Measurements from ENCODE around the gene PCDH19.

DNA sequence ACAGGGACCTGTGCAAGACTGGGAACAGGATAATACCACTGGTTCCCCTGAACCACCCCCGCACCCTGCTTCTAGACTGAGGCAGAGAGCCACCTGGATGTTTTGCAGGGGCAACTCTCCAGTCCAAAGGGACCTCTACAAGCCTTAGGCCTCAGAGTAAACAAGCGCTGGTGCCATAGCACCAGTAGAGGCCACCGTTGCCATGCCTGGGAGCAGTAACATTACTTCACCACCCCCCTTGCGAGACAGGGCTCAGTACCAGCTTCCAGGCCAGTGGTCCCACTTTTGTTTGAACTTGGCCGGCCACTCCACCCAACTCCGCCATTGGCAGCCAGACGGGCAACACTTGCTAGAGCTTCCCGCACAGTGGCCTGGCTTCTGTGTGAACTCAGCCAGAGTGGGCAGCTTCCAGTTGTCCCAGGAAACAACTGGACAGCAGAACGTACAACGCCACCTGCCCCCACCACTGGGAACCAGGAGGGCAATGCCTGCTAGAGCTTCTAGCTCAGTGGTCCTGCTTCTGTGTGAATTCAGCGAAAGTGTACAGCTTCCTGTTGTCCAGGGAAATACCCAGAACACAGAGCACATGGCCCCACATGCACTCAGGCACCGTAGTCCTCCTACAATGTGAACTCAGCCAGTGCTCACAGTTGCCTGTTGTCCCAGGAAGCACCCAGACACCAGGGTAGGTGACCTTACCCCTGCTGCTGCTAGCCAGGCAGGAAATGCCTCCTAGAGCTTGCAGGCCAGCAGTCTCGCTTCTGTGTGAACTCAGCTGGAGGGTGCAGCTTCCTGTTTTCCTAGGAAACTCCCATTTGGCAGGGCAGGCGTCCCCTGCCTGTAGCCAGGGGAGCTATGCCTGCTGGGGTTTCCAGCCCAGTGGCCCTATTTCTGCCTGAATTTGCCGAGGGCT, 39.9 kb upstream of the PCDH19 start:
- TF ChIP-seq ATF7 (IDR thresholded peaks at IDR 0.05) (no peak), ATF7 (CRISPR knock-in tag; IDR thresholded peaks at IDR 0.05) (no peak), ZBTB21 (CRISPR knock-in tag; IDR thresholded peaks at IDR 0.05) (no peak), GABPA (IDR thresholded peaks at IDR 0.05; ENCODE audit: low read depth, low read length) (no peak), GABPA (CRISPR knock-in tag; IDR thresholded peaks at IDR 0.05; ENCODE audit: low read depth) (peak; percentile 67), NFE2 (CRISPR knock-in tag; IDR thresholded peaks at IDR 0.05) (no peak), KDM4B (CRISPR knock-in tag; IDR thresholded peaks at IDR 0.05) (no peak), CCDC6 (CRISPR knock-in tag; IDR thresholded peaks at IDR 0.05) (no peak), HMGA1 (CRISPR knock-in tag; conservative IDR thresholded peaks at IDR 0.05) (no peak), MYC (CRISPR knock-in tag; IDR thresholded peaks at IDR 0.05; ENCODE audit: borderline replicate concordance) (no peak)
- TF ChIP-seq, protein P1, sequence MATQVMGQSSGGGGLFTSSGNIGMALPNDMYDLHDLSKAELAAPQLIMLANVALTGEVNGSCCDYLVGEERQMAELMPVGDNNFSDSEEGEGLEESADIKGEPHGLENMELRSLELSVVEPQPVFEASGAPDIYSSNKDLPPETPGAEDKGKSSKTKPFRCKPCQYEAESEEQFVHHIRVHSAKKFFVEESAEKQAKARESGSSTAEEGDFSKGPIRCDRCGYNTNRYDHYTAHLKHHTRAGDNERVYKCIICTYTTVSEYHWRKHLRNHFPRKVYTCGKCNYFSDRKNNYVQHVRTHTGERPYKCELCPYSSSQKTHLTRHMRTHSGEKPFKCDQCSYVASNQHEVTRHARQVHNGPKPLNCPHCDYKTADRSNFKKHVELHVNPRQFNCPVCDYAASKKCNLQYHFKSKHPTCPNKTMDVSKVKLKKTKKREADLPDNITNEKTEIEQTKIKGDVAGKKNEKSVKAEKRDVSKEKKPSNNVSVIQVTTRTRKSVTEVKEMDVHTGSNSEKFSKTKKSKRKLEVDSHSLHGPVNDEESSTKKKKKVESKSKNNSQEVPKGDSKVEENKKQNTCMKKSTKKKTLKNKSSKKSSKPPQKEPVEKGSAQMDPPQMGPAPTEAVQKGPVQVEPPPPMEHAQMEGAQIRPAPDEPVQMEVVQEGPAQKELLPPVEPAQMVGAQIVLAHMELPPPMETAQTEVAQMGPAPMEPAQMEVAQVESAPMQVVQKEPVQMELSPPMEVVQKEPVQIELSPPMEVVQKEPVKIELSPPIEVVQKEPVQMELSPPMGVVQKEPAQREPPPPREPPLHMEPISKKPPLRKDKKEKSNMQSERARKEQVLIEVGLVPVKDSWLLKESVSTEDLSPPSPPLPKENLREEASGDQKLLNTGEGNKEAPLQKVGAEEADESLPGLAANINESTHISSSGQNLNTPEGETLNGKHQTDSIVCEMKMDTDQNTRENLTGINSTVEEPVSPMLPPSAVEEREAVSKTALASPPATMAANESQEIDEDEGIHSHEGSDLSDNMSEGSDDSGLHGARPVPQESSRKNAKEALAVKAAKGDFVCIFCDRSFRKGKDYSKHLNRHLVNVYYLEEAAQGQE (IDR thresholded peaks at IDR 0.05; ENCODE audit: borderline replicate concordance in 1 of 2, low read depth in 1 of 2, low read length in 2 of 2): no peak
- TF ChIP-seq, protein P2, sequence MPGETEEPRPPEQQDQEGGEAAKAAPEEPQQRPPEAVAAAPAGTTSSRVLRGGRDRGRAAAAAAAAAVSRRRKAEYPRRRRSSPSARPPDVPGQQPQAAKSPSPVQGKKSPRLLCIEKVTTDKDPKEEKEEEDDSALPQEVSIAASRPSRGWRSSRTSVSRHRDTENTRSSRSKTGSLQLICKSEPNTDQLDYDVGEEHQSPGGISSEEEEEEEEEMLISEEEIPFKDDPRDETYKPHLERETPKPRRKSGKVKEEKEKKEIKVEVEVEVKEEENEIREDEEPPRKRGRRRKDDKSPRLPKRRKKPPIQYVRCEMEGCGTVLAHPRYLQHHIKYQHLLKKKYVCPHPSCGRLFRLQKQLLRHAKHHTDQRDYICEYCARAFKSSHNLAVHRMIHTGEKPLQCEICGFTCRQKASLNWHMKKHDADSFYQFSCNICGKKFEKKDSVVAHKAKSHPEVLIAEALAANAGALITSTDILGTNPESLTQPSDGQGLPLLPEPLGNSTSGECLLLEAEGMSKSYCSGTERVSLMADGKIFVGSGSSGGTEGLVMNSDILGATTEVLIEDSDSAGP (CRISPR knock-in tag; IDR thresholded peaks at IDR 0.05; ENCODE audit: borderline replicate concordance): no peak
- TF ChIP-seq, protein P3, sequence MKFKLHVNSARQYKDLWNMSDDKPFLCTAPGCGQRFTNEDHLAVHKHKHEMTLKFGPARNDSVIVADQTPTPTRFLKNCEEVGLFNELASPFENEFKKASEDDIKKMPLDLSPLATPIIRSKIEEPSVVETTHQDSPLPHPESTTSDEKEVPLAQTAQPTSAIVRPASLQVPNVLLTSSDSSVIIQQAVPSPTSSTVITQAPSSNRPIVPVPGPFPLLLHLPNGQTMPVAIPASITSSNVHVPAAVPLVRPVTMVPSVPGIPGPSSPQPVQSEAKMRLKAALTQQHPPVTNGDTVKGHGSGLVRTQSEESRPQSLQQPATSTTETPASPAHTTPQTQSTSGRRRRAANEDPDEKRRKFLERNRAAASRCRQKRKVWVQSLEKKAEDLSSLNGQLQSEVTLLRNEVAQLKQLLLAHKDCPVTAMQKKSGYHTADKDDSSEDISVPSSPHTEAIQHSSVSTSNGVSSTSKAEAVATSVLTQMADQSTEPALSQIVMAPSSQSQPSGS (CRISPR knock-in tag; IDR thresholded peaks at IDR 0.05): no peak
- TF ChIP-seq, protein P4, sequence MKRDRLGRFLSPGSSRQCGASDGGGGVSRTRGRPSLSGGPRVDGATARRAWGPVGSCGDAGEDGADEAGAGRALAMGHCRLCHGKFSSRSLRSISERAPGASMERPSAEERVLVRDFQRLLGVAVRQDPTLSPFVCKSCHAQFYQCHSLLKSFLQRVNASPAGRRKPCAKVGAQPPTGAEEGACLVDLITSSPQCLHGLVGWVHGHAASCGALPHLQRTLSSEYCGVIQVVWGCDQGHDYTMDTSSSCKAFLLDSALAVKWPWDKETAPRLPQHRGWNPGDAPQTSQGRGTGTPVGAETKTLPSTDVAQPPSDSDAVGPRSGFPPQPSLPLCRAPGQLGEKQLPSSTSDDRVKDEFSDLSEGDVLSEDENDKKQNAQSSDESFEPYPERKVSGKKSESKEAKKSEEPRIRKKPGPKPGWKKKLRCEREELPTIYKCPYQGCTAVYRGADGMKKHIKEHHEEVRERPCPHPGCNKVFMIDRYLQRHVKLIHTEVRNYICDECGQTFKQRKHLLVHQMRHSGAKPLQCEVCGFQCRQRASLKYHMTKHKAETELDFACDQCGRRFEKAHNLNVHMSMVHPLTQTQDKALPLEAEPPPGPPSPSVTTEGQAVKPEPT (CRISPR knock-in tag; IDR thresholded peaks at IDR 0.05; ENCODE audit: low read depth): no peak
- TF ChIP-seq, protein P5, sequence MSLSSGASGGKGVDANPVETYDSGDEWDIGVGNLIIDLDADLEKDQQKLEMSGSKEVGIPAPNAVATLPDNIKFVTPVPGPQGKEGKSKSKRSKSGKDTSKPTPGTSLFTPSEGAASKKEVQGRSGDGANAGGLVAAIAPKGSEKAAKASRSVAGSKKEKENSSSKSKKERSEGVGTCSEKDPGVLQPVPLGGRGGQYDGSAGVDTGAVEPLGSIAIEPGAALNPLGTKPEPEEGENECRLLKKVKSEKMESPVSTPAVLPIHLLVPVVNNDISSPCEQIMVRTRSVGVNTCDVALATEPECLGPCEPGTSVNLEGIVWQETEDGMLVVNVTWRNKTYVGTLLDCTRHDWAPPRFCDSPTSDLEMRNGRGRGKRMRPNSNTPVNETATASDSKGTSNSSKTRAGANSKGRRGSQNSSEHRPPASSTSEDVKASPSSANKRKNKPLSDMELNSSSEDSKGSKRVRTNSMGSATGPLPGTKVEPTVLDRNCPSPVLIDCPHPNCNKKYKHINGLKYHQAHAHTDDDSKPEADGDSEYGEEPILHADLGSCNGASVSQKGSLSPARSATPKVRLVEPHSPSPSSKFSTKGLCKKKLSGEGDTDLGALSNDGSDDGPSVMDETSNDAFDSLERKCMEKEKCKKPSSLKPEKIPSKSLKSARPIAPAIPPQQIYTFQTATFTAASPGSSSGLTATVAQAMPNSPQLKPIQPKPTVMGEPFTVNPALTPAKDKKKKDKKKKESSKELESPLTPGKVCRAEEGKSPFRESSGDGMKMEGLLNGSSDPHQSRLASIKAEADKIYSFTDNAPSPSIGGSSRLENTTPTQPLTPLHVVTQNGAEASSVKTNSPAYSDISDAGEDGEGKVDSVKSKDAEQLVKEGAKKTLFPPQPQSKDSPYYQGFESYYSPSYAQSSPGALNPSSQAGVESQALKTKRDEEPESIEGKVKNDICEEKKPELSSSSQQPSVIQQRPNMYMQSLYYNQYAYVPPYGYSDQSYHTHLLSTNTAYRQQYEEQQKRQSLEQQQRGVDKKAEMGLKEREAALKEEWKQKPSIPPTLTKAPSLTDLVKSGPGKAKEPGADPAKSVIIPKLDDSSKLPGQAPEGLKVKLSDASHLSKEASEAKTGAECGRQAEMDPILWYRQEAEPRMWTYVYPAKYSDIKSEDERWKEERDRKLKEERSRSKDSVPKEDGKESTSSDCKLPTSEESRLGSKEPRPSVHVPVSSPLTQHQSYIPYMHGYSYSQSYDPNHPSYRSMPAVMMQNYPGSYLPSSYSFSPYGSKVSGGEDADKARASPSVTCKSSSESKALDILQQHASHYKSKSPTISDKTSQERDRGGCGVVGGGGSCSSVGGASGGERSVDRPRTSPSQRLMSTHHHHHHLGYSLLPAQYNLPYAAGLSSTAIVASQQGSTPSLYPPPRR (CRISPR knock-in tag; IDR thresholded peaks at IDR 0.05; ENCODE audit: borderline replicate concordance): no peak
- TF ChIP-seq, protein P6, sequence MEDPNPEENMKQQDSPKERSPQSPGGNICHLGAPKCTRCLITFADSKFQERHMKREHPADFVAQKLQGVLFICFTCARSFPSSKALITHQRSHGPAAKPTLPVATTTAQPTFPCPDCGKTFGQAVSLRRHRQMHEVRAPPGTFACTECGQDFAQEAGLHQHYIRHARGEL (CRISPR knock-in tag; IDR thresholded peaks at IDR 0.05): no peak
